Measurements from ENCODE around the gene EML4.

DNA sequence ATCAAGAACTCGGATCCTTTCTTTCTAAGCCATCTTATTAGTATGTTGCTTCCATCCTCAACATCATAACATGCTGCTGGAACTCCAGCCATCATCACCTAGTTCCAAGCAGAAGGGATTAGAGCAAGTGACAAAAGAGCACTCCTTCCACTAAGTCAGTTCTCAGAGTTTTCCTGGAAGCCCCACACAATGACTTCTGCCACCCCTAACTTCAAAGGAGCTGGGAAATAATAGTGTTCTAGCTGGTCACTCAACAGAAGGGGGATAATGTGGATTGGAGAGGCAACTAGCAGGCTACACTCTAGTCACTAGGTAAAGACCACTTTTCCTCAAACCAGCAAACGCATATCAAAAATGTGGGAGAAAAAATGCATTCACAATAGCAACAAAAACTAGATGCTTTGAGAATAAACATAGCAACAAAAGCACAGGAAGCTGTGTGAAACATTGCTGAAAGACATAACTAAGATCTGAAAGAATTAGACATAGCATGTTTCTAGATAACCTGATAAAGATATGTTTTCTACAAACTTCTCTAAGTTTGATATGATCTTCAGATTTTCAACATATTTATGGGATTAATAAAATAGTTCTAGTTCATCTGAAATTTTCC, 152.4 kb downstream of the EML4 start:
- no peak for TF ChIP-seq CTCF (IDR thresholded peaks at IDR 0.05)
- TF ChIP-seq POLR2A (IDR thresholded peaks at IDR 0.05), result no peak

Measured in ovary (tissue), 3 donors.